HG03460 (cell line): ENCODE measurements around the gene GZMM.

Source experiments
- ATAC-seq: cut with Tn5 transposase; IDR thresholded peaks from one replicate; pipeline ENCODE4 v1.9.1; 2021; ENCODE audit not compliant: unreplicated experiment

Gene GZMM

GRCh38 chr19:511101-511851, 32.6 kb upstream of the GZMM start:
- no peak for ATAC-seq

GRCh38 chr19:512547-513365, 31.1 kb upstream of the GZMM start:
- ATAC-seq = no peak

DNA sequence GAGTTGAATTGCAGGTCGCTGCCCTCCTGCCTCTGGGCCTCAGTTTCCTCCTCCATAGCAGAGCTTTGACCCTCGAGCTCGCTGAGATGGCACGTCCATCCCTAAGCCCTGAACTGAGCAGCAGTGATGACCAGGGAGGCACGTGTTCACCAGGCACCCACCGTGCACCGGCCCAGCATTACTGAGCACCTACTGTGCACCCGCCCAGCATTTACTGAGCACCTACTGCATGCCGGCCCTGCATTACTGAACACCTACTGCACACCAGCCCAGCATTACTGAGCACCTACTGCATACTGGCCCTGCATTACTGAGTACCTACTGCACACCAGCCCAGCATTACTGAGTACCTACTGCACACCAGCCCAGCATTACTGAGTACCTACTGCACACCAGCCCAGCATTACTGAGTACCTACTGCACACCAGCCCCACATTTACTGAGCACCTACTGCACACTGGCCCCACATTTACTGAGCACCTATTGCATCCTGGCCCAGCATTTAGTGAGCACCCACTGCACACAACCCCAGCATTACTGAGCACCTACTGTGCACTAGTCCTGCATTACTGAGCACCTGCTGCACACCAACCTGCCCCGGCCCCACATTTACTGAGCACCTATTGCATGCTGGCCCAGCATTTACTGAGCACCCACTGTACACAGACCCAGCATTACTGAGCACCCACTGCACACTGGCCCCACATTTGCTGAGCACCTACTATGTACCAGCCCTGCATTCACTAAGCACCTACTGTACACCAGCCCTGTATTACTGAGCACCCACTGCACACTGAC, 30.3 kb upstream of the GZMM start:
- no peak for ATAC-seq

GRCh38 chr19:514166-514663, 29.6 kb upstream of the GZMM start:
- ATAC-seq = no peak

GRCh38 chr19:517721-518597, 25.9 kb upstream of the GZMM start:
- no peak for ATAC-seq

- ATAC-seq = no peak
Measured at GRCh38 chr19:518598-519231, 25.1 kb upstream of the GZMM start.

GRCh38 chr19:519449-519865, 24.4 kb upstream of the GZMM start:
- ATAC-seq = no peak

DNA sequence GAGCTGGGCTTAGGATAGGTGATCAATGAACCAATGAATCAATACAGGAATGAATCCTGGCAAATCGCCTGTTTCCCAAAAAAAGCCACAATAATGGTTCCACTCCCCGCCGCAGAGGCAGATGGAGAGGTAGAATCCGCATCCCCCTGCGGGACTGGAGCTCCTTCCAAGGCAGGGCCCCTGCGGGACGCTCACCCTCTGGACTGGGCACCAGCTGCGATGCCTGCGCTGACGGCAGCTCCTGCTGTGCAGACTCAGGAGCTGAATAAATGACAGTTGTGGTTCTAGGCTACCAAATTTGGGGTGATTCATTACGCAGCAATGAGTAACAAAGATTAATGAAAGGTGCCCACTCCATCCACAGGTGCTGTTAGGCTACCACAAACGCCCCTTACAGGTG, 21.1 kb upstream of the GZMM start:
- ATAC-seq = no peak

DNA sequence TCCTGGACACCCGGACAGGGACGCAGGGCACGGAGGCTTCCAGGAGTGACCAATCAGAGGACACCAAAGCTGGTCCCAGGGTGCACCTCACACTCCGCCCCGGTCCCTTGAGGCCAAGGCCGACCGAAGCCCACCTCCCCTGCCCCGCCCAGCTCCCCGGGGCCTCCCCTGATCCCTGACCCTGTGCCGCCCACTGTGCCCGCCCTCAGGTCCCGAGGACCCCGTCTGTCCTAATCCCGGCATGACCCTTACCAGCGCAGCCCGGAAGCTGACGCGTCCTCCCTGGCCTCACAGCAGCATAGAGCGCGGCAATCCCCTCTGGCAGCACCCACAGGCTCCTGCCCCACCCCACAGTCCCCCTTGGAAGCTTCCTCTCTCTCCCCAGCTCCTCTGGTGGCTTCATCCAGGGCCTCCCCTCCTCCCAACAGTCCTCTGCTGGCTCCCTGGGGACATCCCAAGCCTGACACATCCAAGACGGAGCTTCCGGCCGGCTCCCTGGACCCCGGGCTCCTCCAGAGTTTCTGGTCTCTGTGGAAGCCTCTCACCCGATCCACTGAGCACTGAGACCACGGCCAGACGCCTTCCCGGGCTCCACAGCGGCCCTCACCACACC, 19.7 kb upstream of the GZMM start:
- no peak for ATAC-seq

GRCh38 chr19:525029-525428, 18.8 kb upstream of the GZMM start:
- no peak for ATAC-seq

GRCh38 chr19:525857-526419, 17.9 kb upstream of the GZMM start:
- ATAC-seq = no peak

DNA sequence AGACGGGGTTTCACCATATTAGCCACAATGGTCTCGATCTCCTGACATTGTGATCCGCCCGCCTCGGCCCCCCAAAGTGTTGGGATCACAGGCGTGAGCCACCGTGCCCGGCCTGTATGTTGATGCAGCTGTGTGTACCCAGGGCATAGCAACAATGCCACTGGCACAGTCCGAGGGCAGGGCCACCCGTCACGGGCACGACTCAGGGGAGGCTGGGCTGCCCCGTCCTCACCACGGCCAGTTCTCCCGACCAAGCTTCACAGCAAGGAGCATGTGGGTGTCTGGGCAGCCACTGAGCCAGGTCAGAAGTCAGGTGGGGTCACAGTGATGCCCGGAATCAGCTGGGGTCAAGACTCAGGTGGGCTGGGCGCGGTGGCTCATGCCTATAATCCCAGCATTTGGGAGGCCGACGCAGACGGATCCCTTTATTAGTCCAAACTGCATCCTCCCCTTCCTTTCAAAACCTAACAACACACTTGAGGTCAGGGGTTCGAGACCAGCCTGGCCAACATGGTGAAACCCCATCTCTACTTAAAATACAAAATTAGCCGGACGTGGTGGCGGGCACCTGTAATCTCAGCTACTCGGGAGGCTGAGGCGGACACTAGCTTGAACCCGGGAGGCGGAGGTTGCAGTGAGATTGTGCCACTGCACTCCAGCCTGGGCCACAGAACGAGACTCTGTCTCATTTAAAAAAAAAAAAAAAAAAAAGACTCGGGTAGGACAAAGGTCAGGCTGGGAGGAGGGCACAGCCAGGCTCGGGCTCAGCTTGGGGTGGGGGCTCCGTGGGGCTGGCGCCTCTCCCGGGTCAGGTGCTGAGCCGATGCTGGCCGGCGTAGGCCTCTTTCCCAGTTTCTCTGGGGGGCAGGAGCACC, 13.5 kb upstream of the GZMM start:
- no peak for ATAC-seq

GRCh38 chr19:531009-531752, 12.7 kb upstream of the GZMM start:
- ATAC-seq = peak; percentile 62

DNA sequence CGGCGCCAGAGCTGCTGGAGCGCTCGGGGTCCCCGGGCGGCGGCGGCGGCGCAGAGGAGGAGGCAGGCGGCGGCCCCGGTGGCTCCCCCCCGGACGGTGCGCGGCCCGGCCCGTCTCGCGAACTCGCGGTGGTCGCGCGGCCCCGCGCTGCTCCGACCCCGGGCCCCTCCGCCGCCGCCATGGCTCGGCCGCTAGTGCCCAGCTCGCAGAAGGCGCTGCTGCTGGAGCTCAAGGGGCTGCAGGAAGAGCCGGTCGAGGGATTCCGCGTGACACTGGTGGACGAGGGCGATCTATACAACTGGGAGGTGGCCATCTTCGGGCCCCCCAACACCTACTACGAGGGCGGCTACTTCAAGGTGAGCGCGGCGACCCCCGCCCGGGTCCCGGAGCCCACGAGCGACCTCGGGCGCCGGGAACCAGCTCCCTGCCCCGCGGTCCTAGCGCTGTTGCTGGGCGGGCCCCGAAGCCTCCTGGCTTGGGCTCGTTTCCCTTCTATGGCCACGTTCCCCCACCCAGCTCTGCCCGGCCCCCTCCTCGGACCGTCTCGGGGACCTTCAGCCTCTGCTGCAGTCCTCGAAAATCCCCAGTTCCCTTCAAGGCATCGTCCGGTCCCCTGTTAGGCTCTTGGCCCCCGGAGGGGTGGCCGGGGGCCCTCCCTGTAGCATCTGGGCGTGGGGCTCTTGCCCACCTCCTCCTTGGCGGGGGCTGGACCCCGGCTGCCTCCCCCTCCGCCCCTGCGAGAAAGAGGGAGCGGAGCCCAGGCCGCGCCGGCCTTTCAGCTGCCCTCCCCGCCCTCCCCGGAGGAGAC, 11.9 kb upstream of the GZMM start, which contains the start of gene CDC34:
Gene CDC34 (plus strand): TSS at position 8 of the 808 bp plus-strand sequence. CDS start 172 bp downstream, at position 180.
- ATAC-seq = peak; percentile 27

GRCh38 chr19:532561-533363, 11.1 kb upstream of the GZMM start:
- no peak for ATAC-seq
